ENCODE data around the gene BTG1. TPM values are rescaled to one million over a fixed set of nuclear protein-coding genes. Genes with fewer than 3 reads are reported as not detected.
"Not testable (repeated sequence)": the region's sequence is repeated elsewhere in the genome, so short reads cannot be mapped to it uniquely, and the experiment has no call there.

Gene BTG1
- total RNA-seq, 2 donors from 2014 or later = 30.4 to 34.1 TPM

GRCh38 chr12:92094751-92095161 is 50.9 kb downstream of the BTG1 start:
- WGBS, 2 experiments (ENCODE audit: insufficient coverage in 1 of 2, insufficient read length in 1 of 2) = 43 to 76% methylated on average over 1 of the region's 1 CpG
- H3K27ac Mint-ChIP-seq = no peak overlapping the region
- TF ChIP-seq, protein P1, sequence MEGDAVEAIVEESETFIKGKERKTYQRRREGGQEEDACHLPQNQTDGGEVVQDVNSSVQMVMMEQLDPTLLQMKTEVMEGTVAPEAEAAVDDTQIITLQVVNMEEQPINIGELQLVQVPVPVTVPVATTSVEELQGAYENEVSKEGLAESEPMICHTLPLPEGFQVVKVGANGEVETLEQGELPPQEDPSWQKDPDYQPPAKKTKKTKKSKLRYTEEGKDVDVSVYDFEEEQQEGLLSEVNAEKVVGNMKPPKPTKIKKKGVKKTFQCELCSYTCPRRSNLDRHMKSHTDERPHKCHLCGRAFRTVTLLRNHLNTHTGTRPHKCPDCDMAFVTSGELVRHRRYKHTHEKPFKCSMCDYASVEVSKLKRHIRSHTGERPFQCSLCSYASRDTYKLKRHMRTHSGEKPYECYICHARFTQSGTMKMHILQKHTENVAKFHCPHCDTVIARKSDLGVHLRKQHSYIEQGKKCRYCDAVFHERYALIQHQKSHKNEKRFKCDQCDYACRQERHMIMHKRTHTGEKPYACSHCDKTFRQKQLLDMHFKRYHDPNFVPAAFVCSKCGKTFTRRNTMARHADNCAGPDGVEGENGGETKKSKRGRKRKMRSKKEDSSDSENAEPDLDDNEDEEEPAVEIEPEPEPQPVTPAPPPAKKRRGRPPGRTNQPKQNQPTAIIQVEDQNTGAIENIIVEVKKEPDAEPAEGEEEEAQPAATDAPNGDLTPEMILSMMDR (conservative IDR thresholded peaks at IDR 0.05) = peak; percentile 55

GRCh38 chr12:92094301-92094700 is 51.3 kb downstream of the BTG1 start:
- not testable (repeated sequence) for H3K27me3 ChIP-seq (ENCODE audit: control insufficient read depth, insufficient read depth, low read length, poor library complexity, severe bottlenecking); H3K36me3 ChIP-seq (ENCODE audit: control insufficient read depth, insufficient read depth, low read length); H3K36me3 Mint-ChIP-seq (ENCODE audit: low read depth); H3K4me1 Mint-ChIP-seq; H3K4me1 ChIP-seq (ENCODE audit: control insufficient read depth, insufficient read depth, low read length); H3K9me3 Mint-ChIP-seq; DNase-seq; H3K9ac ChIP-seq (ENCODE audit: extremely low read depth, low read length, poor library complexity, severe bottlenecking); H3K27ac ChIP-seq (ENCODE audit: low read depth, low read length); H3K27me3 Mint-ChIP-seq (ENCODE audit: insufficient read depth); H3K27ac Mint-ChIP-seq; H3K4me3 ChIP-seq (ENCODE audit: low read length); H3K9me3 ChIP-seq (ENCODE audit: control insufficient read depth, low read length); H3K4me3 Mint-ChIP-seq
- 96% methylated on average over 3 of the region's 3 CpGs; no CpG with 5 or more reads in 1 of the 2 experiments for WGBS, 2 experiments (ENCODE audit: insufficient coverage in 1 of 2, insufficient read length in 1 of 2)

More at GRCh38 chr12:92094751-92095161, 50.9 kb downstream of the BTG1 start:
- Histone ChIP-seq H3K9ac (ENCODE audit: extremely low read depth, low read length, poor library complexity, severe bottlenecking) (no peak overlapping the region), H3K27ac (ENCODE audit: low read depth, low read length) (no peak overlapping the region), H3K36me3 (ENCODE audit: control insufficient read depth, insufficient read depth, low read length) (no peaks in the 10 kb centered on the region), H3K9me3 (ENCODE audit: control insufficient read depth, low read length) (no peaks in the 10 kb centered on the region), H3K4me3 (ENCODE audit: low read length) (no peak overlapping the region), H3K4me1 (ENCODE audit: control insufficient read depth, insufficient read depth, low read length) (peaks cover 3% of the 10 kb centered on the region), H3K27me3 (ENCODE audit: control insufficient read depth, insufficient read depth, low read length, poor library complexity, severe bottlenecking) (no peaks in the 10 kb centered on the region)
- Mint-ChIP-seq H3K36me3 (ENCODE audit: low read depth) (no peaks in the 10 kb centered on the region), H3K4me1 (peaks cover 5% of the 10 kb centered on the region), H3K4me3 (no peak overlapping the region), H3K27me3 (ENCODE audit: insufficient read depth) (no peaks in the 10 kb centered on the region), H3K9me3 (peaks cover 2% of the 10 kb centered on the region)
- DNase-seq = no peak

Measured in endodermal cell (in vitro differentiated cells).